Endodermal cell (in vitro differentiated cells): ENCODE measurements around the gene SRP14. TPM values are rescaled to one million over a fixed set of nuclear protein-coding genes. Genes with fewer than 3 reads are reported as not detected.
A peak's percentile ranks its signal among the peaks of the same experiment; 100 is the strongest.

Experiments
- DNase-seq: peaks from one replicate; pipeline ENCODE4 v3.0.0-alpha.2; 2017
- H3K27ac ChIP-seq: 2 replicates; pipeline ENCODE4 v1.5.1; 2013; ENCODE audit warnings: mild to moderate bottlenecking, low read depth, low read length, moderate library complexity
- H3K27me3 ChIP-seq: 2 replicates; pipeline ENCODE4 v1.6.1; 2013; ENCODE audit warnings: mild to moderate bottlenecking, low read length, moderate library complexity; ENCODE audit not compliant: insufficient read depth, control insufficient read depth, poor library complexity, severe bottlenecking
- H3K36me3 ChIP-seq: 2 replicates; pipeline ENCODE4 v1.7.0; 2013; ENCODE audit warnings: mild to moderate bottlenecking, low read length, moderate library complexity; ENCODE audit not compliant: control insufficient read depth, insufficient read depth
- H3K4me1 ChIP-seq: one replicate; pipeline ENCODE4 v1.7.0; 2013; ENCODE audit warnings: low read length; ENCODE audit not compliant: control insufficient read depth, insufficient read depth
- H3K4me3 ChIP-seq: 2 replicates; pipeline ENCODE4 v1.5.1; 2013; ENCODE audit warnings: mild to moderate bottlenecking, low read length, moderate library complexity
- H3K9ac ChIP-seq: 2 replicates; pipeline ENCODE4 v1.6.1; 2013; ENCODE audit warnings: mild to moderate bottlenecking, low read length, moderate library complexity; ENCODE audit not compliant: poor library complexity, severe bottlenecking; ENCODE audit errors: extremely low read depth
- H3K9me3 ChIP-seq: 2 replicates; pipeline ENCODE4 v1.6.1; 2013; ENCODE audit warnings: mild to moderate bottlenecking, low read length, moderate library complexity; ENCODE audit not compliant: control insufficient read depth
- H3K27ac Mint-ChIP-seq: 2 replicates; pipeline ENCODE4 v1.8.0; 2020; ENCODE audit warnings: mixed read lengths
- H3K27me3 Mint-ChIP-seq: 2 replicates; pipeline ENCODE4 v1.8.0; 2021; ENCODE audit warnings: mild to moderate bottlenecking, mixed read lengths; ENCODE audit not compliant: insufficient read depth
- H3K36me3 Mint-ChIP-seq: 2 replicates; pipeline ENCODE4 v1.8.0; 2020; ENCODE audit warnings: low read depth, mixed read lengths
- H3K4me1 Mint-ChIP-seq: 2 replicates; pipeline ENCODE4 v1.8.0; 2020; ENCODE audit warnings: mixed read lengths
- H3K4me3 Mint-ChIP-seq: 2 replicates; pipeline ENCODE4 v1.8.0; 2020; ENCODE audit warnings: mild to moderate bottlenecking, moderate library complexity, mixed read lengths
- H3K9me3 Mint-ChIP-seq: 2 replicates; pipeline ENCODE4 v1.8.0; 2020; ENCODE audit warnings: mild to moderate bottlenecking, mixed read lengths
- CTCF ChIP-seq: fragments of 200-600 bp; sonication (generic); conservative IDR thresholded peaks from 2 replicates; pipeline ENCODE4 v1.5.0; 2021; ENCODE audit warnings: antibody characterized with exemption, mild to moderate bottlenecking
- WGBS, 2 experiments: methylation state at CpG; one replicate each; pipeline versions ENCODE4 v1.1.5 to v1.1.7; 2013; ENCODE audit warnings: missing lambda C conversion rate in 2 of 2, mixed read lengths in 1 of 2; ENCODE audit not compliant: insufficient coverage in 1 of 2, insufficient read length in 1 of 2; 5-methylcytosine and 5-hydroxymethylcytosine counted together
- total RNA-seq, 2 donors: library from RNA; stranded (reverse); fragmentation: NEBNext Ultra II Directional in 1 of 2; extraction: Animal tissue kit (Norgen Biotek cat#: 25700) in 1 of 2; gene quantifications; 2 replicates in 1 of 2; 3 replicates in 1 of 2; pipeline ENCODE4 v1.2.1, GENCODE V29; 2021

SRP14 gene
- total RNA-seq, 2 donors from 2014 or later: 237 to 293 TPM

DNA sequence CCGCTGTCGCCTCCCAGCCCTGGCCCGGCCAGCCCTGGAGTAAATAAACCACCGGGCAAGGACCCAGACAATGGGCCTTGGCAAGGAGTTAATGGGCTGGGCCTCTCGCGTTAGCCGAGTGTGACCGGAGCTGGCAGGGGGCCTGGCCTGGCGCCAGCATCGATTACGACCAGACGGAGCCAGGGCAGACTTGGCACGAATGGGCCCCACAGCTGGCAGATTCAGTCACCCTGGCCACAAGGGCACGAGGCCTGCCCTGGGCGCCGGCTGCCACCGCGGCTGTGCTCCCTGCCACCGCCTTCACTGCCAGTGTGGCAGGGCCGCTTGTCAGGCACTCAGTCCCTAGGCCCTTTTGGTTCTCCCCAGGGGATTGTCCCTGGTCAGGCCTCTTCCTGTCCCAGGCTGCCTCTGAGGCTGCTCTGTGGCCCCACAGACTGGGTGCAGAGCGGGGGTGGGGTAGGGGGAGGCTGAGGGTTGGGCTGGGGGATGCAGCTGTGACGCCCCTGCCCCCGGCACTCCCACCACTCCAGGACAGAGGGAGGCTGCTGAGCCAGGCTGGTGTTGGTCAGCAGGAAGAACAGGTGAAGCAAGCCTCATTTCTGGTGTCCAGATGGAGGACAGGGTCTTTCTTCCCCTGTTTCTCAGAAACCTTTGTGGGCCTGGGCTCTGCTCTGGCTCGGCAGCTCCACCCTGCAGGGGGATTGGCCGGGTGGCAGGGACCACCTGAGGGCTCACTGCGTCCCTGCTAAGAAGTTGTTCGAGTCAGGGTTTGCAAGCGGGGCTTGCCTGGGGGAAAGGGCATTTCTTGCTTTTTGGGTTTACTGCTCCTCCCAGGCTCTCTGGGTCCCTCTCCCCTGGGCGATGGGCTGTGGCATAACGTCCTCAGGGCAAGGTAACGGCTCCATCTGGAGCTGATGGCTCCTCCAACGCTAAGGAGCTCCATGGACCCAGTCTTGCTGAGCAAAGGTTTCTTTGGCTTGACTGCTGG is 30.5 kb upstream of the SRP14 start:
- Mint-ChIP-seq H3K27ac (peak overlapping the region; percentile 86), H3K36me3 (peaks cover 6% of the 10 kb centered on the region), H3K4me3 (no peak overlapping the region), H3K4me1 (peaks cover 17% of the 10 kb centered on the region), H3K9me3 (peaks cover 5% of the 10 kb centered on the region), H3K27me3 (no peaks in the 10 kb centered on the region)
- H3K9ac ChIP-seq: no peak overlapping the region
- 52 to 55% methylated on average over 18 to 32 of the region's 32 CpGs for WGBS, 2 experiments
- no peaks in the 10 kb centered on the region for H3K9me3 ChIP-seq
- no peaks in the 10 kb centered on the region for H3K36me3 ChIP-seq
- TF ChIP-seq CTCF: no peak
- DNase-seq: peak; percentile 93
- H3K4me1 ChIP-seq: peaks cover 9% of the 10 kb centered on the region
- no peaks in the 10 kb centered on the region for H3K27me3 ChIP-seq
- H3K27ac ChIP-seq: peak overlapping the region; percentile 83
- no peak overlapping the region for H3K4me3 ChIP-seq

GRCh38 chr15:40067921-40068624 is 29.1 kb upstream of the SRP14 start:
- peak overlapping the region; percentile 76 for H3K27ac Mint-ChIP-seq
- Histone ChIP-seq H3K27ac (no peak overlapping the region), H3K4me1 (peaks cover 9% of the 10 kb centered on the region), H3K27me3 (no peaks in the 10 kb centered on the region), H3K9me3 (no peaks in the 10 kb centered on the region), H3K36me3 (no peaks in the 10 kb centered on the region), H3K4me3 (no peak overlapping the region), H3K9ac (no peak overlapping the region)
- H3K36me3 Mint-ChIP-seq: no peaks in the 10 kb centered on the region
- H3K27me3 Mint-ChIP-seq: no peaks in the 10 kb centered on the region
- peak; percentile 33 for DNase-seq
- H3K9me3 Mint-ChIP-seq: peaks cover under 1% of the 10 kb centered on the region
- no peak overlapping the region for H3K4me3 Mint-ChIP-seq
- H3K4me1 Mint-ChIP-seq: peaks cover 24% of the 10 kb centered on the region
- TF ChIP-seq CTCF: no peak
- WGBS, 2 experiments: 88 to 95% methylated on average over 4 to 6 of the region's 6 CpGs

DNA sequence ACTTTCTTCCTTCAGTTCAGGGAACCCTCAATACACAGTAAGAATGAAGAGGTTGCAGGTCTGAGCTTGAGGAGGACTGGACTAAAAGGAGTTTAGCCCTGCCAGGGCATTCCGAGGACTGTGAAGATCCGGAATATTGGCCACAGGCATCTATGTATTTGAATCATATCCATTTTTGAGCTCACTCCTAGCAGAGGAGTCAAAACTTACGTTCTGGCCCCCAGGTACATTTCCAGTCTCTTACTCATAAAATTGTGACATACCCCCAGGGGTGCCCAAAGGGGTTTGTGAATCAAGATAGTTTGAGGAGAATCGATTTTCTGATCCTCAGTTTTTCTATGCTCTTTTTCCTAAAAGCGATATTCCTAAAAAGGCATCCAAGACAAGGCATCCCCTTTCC is 27.6 kb upstream of the SRP14 start:
- no peak for TF ChIP-seq CTCF
- Mint-ChIP-seq H3K4me3 (no peak overlapping the region), H3K9me3 (no peaks in the 10 kb centered on the region), H3K4me1 (peaks cover 24% of the 10 kb centered on the region), H3K27me3 (no peaks in the 10 kb centered on the region), H3K27ac (no peak overlapping the region), H3K36me3 (no peaks in the 10 kb centered on the region)
- Histone ChIP-seq H3K9me3 (no peaks in the 10 kb centered on the region), H3K27me3 (no peaks in the 10 kb centered on the region), H3K9ac (no peak overlapping the region), H3K27ac (no peak overlapping the region), H3K4me1 (peaks cover 12% of the 10 kb centered on the region), H3K4me3 (no peak overlapping the region), H3K36me3 (no peaks in the 10 kb centered on the region)
- WGBS, 2 experiments: 94% methylated on average over 4 to 5 of the region's 5 CpGs
- DNase-seq: no peak
